ENCODE measurements around the gene PPIP5K2. TPM values are rescaled to one million over a fixed set of nuclear protein-coding genes. Genes with fewer than 3 reads are reported as not detected.

The PPIP5K2 gene
- total RNA-seq, 1 donor from 2014 or later = 57.8 TPM

GRCh38 chr5:103110403-103110802, 9.7 kb upstream of the PPIP5K2 start:
- DNase-seq (ENCODE audit: low spot score) = no peak
- Mint-ChIP-seq H3K27me3 (ENCODE audit: low read depth) (no peaks in the 10 kb centered on the region), H3K4me1 (ENCODE audit: low read depth) (no peaks in the 10 kb centered on the region), H3K27ac (ENCODE audit: unreplicated experiment) (no peak overlapping the region), H3K9me3 (ENCODE audit: low read depth) (peaks cover 3% of the 10 kb centered on the region), H3K36me3 (ENCODE audit: low read depth) (no peaks in the 10 kb centered on the region), H3K4me3 (ENCODE audit: unreplicated experiment) (no peak overlapping the region)
- TF ChIP-seq, protein P1, sequence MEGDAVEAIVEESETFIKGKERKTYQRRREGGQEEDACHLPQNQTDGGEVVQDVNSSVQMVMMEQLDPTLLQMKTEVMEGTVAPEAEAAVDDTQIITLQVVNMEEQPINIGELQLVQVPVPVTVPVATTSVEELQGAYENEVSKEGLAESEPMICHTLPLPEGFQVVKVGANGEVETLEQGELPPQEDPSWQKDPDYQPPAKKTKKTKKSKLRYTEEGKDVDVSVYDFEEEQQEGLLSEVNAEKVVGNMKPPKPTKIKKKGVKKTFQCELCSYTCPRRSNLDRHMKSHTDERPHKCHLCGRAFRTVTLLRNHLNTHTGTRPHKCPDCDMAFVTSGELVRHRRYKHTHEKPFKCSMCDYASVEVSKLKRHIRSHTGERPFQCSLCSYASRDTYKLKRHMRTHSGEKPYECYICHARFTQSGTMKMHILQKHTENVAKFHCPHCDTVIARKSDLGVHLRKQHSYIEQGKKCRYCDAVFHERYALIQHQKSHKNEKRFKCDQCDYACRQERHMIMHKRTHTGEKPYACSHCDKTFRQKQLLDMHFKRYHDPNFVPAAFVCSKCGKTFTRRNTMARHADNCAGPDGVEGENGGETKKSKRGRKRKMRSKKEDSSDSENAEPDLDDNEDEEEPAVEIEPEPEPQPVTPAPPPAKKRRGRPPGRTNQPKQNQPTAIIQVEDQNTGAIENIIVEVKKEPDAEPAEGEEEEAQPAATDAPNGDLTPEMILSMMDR (IDR thresholded peaks at IDR 0.05) = no peak

- DNase-seq (ENCODE audit: low spot score) = no peak
- Mint-ChIP-seq H3K27me3 (ENCODE audit: low read depth) (no peaks in the 10 kb centered on the region), H3K4me3 (ENCODE audit: unreplicated experiment) (no peak overlapping the region), H3K9me3 (ENCODE audit: low read depth) (peaks cover 3% of the 10 kb centered on the region), H3K4me1 (ENCODE audit: low read depth) (no peaks in the 10 kb centered on the region), H3K36me3 (ENCODE audit: low read depth) (no peaks in the 10 kb centered on the region), H3K27ac (ENCODE audit: unreplicated experiment) (no peak overlapping the region)
- TF ChIP-seq, protein P1 (IDR thresholded peaks at IDR 0.05) = no peak
These were observed 8.6 kb upstream of the PPIP5K2 start for GRCh38 chr5:103111468-103111867.

DNA sequence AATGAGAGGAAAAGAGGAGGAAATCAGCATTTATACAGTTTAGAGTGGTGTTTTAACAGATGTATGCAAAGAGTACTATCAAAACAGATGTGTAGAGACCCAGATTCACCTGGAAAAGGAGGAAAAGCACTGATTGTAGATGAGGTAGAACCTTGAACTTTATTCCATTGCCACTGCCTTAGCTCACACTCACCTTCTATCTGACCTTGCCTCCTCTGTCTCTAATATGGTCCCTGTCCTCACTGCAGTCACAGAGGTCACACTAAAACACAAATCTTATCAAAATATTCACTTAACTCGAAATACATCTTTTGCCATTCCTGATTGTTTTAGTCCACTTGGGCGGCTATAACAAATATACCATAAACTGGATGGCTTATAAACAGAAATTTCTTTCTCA, 7.2 kb upstream of the PPIP5K2 start:
- no peak for DNase-seq (ENCODE audit: low spot score)
- no peaks in the 10 kb centered on the region for H3K4me1 Mint-ChIP-seq (ENCODE audit: low read depth)
- H3K9me3 Mint-ChIP-seq (ENCODE audit: low read depth) = peaks cover 3% of the 10 kb centered on the region
- H3K27me3 Mint-ChIP-seq (ENCODE audit: low read depth) = no peaks in the 10 kb centered on the region
- no peak overlapping the region for H3K4me3 Mint-ChIP-seq (ENCODE audit: unreplicated experiment)
- H3K36me3 Mint-ChIP-seq (ENCODE audit: low read depth) = no peaks in the 10 kb centered on the region
- TF ChIP-seq, protein P1 (IDR thresholded peaks at IDR 0.05) = no peak
- H3K27ac Mint-ChIP-seq (ENCODE audit: unreplicated experiment) = no peak overlapping the region

DNA sequence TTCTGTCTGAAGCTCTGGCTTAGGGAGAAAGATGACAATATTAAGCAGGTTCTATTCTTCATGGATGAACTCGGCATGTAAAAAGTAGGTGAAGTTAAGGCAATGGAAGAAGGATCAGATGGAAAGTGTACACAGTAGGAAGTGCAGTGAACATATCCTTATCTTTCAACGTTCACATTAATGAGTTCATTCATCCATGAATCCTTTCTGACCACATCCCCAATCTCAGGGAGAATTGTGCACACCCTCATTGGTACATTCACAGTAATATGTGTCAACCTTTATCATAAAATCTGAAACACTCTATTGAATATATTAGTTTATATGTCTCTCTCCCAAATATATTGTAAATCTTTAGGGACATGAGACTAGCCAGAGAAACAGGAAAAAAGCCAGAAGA, 5.7 kb upstream of the PPIP5K2 start:
- Mint-ChIP-seq H3K36me3 (ENCODE audit: low read depth) (no peaks in the 10 kb centered on the region), H3K4me3 (ENCODE audit: unreplicated experiment) (no peak overlapping the region), H3K27ac (ENCODE audit: unreplicated experiment) (no peak overlapping the region), H3K9me3 (ENCODE audit: low read depth) (peaks cover 3% of the 10 kb centered on the region), H3K4me1 (ENCODE audit: low read depth) (peaks cover 11% of the 10 kb centered on the region), H3K27me3 (ENCODE audit: low read depth) (no peaks in the 10 kb centered on the region)
- no peak for DNase-seq (ENCODE audit: low spot score)
- TF ChIP-seq, protein P1 (IDR thresholded peaks at IDR 0.05) = no peak

- H3K4me1 Mint-ChIP-seq (ENCODE audit: low read depth) = peaks cover 28% of the 10 kb centered on the region
- H3K27ac Mint-ChIP-seq (ENCODE audit: unreplicated experiment) = no peak overlapping the region
- H3K9me3 Mint-ChIP-seq (ENCODE audit: low read depth) = no peaks in the 10 kb centered on the region
- H3K36me3 Mint-ChIP-seq (ENCODE audit: low read depth) = no peaks in the 10 kb centered on the region
- H3K27me3 Mint-ChIP-seq (ENCODE audit: low read depth) = no peaks in the 10 kb centered on the region
- no peak overlapping the region for H3K4me3 Mint-ChIP-seq (ENCODE audit: unreplicated experiment)
- no peak for DNase-seq (ENCODE audit: low spot score)
- TF ChIP-seq, protein P1 (IDR thresholded peaks at IDR 0.05) = no peak
These were observed 2.6 kb upstream of the PPIP5K2 start for GRCh38 chr5:103117471-103117991.

Data from chondrocyte (in vitro differentiated cells).